ENCODE measurements around the gene C8A. TPM values are rescaled to one million over a fixed set of nuclear protein-coding genes. Genes with fewer than 3 reads are reported as not detected.

The C8A gene
- total RNA-seq, 1 donor from 2014 or later, result not detected

GRCh38 chr1:56920591-56921001, 66.0 kb downstream of the C8A start:
- TF ChIP-seq, protein P1, sequence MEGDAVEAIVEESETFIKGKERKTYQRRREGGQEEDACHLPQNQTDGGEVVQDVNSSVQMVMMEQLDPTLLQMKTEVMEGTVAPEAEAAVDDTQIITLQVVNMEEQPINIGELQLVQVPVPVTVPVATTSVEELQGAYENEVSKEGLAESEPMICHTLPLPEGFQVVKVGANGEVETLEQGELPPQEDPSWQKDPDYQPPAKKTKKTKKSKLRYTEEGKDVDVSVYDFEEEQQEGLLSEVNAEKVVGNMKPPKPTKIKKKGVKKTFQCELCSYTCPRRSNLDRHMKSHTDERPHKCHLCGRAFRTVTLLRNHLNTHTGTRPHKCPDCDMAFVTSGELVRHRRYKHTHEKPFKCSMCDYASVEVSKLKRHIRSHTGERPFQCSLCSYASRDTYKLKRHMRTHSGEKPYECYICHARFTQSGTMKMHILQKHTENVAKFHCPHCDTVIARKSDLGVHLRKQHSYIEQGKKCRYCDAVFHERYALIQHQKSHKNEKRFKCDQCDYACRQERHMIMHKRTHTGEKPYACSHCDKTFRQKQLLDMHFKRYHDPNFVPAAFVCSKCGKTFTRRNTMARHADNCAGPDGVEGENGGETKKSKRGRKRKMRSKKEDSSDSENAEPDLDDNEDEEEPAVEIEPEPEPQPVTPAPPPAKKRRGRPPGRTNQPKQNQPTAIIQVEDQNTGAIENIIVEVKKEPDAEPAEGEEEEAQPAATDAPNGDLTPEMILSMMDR (IDR thresholded peaks at IDR 0.05), result no peak
- Mint-ChIP-seq H3K9me3 (ENCODE audit: unreplicated experiment) (no peaks in the 10 kb centered on the region), H3K27ac (ENCODE audit: unreplicated experiment) (no peak overlapping the region)

DNA sequence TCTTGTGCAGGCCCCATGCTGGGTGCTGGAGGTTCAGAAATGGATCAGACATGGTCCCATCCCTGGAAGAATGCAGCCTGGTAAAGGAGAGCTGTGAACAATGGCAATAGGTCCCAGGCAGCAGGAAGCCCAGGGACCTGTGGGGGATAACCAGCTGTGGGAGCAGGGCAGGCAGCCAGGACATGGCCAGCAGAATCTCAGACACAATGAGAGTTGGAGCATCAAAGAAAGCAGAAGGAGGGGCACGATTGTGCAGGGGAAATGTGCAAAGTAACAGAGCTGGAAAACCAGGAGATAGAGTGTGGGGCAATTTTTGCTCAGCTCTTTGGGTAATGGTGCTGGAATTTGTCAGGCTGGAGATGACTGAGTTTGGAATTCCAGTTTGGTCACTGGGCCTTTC, 66.9 kb downstream of the C8A start:
- Mint-ChIP-seq H3K9me3 (ENCODE audit: unreplicated experiment) (no peaks in the 10 kb centered on the region), H3K27ac (ENCODE audit: unreplicated experiment) (no peak overlapping the region), H3K4me1 (ENCODE audit: unreplicated experiment) (no peaks in the 10 kb centered on the region), H3K27me3 (ENCODE audit: unreplicated experiment) (peaks cover 11% of the 10 kb centered on the region), H3K4me3 (ENCODE audit: unreplicated experiment) (no peak overlapping the region), H3K36me3 (ENCODE audit: unreplicated experiment) (no peaks in the 10 kb centered on the region)
- TF ChIP-seq, protein P1 (IDR thresholded peaks at IDR 0.05), result no peak
- DNase-seq (ENCODE audit: extremely low spot score, unreplicated experiment), result no peak

More at GRCh38 chr1:56920591-56921001, 66.0 kb downstream of the C8A start:
- peaks cover 9% of the 10 kb centered on the region for H3K27me3 Mint-ChIP-seq (ENCODE audit: unreplicated experiment)
- DNase-seq (ENCODE audit: extremely low spot score, unreplicated experiment), result no peak
- no peaks in the 10 kb centered on the region for H3K4me1 Mint-ChIP-seq (ENCODE audit: unreplicated experiment)
- H3K36me3 Mint-ChIP-seq (ENCODE audit: unreplicated experiment), result no peaks in the 10 kb centered on the region
- H3K4me3 Mint-ChIP-seq (ENCODE audit: unreplicated experiment), result no peak overlapping the region

- TF ChIP-seq, protein P1 (IDR thresholded peaks at IDR 0.05), result no peak
- H3K9me3 Mint-ChIP-seq (ENCODE audit: unreplicated experiment), result no peaks in the 10 kb centered on the region
- H3K27ac Mint-ChIP-seq (ENCODE audit: unreplicated experiment), result no peak overlapping the region
- no peaks in the 10 kb centered on the region for H3K36me3 Mint-ChIP-seq (ENCODE audit: unreplicated experiment)
- H3K27me3 Mint-ChIP-seq (ENCODE audit: unreplicated experiment), result peaks cover 13% of the 10 kb centered on the region
- H3K4me3 Mint-ChIP-seq (ENCODE audit: unreplicated experiment), result no peak overlapping the region
- H3K4me1 Mint-ChIP-seq (ENCODE audit: unreplicated experiment), result no peaks in the 10 kb centered on the region
- no peak for DNase-seq (ENCODE audit: extremely low spot score, unreplicated experiment)
Measured at GRCh38 chr1:56922070-56922469, 67.5 kb downstream of the C8A start.

GRCh38 chr1:56922507-56922906, 67.9 kb downstream of the C8A start:
- no peaks in the 10 kb centered on the region for H3K9me3 Mint-ChIP-seq (ENCODE audit: unreplicated experiment)
- no peak overlapping the region for H3K4me3 Mint-ChIP-seq (ENCODE audit: unreplicated experiment)
- H3K36me3 Mint-ChIP-seq (ENCODE audit: unreplicated experiment), result no peaks in the 10 kb centered on the region
- TF ChIP-seq, protein P1 (IDR thresholded peaks at IDR 0.05), result no peak
- DNase-seq (ENCODE audit: extremely low spot score, unreplicated experiment), result no peak
- no peak overlapping the region for H3K27ac Mint-ChIP-seq (ENCODE audit: unreplicated experiment)
- H3K4me1 Mint-ChIP-seq (ENCODE audit: unreplicated experiment), result no peaks in the 10 kb centered on the region
- H3K27me3 Mint-ChIP-seq (ENCODE audit: unreplicated experiment), result peaks cover 13% of the 10 kb centered on the region

GRCh38 chr1:56923201-56923600, 68.6 kb downstream of the C8A start:
- TF ChIP-seq, protein P1 (IDR thresholded peaks at IDR 0.05), result no peak
- Mint-ChIP-seq H3K4me1 (ENCODE audit: unreplicated experiment) (no peaks in the 10 kb centered on the region), H3K9me3 (ENCODE audit: unreplicated experiment) (no peaks in the 10 kb centered on the region), H3K27me3 (ENCODE audit: unreplicated experiment) (peaks cover 13% of the 10 kb centered on the region), H3K27ac (ENCODE audit: unreplicated experiment) (no peak overlapping the region), H3K4me3 (ENCODE audit: unreplicated experiment) (no peak overlapping the region), H3K36me3 (ENCODE audit: unreplicated experiment) (no peaks in the 10 kb centered on the region)
- DNase-seq (ENCODE audit: extremely low spot score, unreplicated experiment), result no peak
